Tibial artery (tissue), 4 donors: Measurements from ENCODE around the gene SYNJ2.

Source experiments
- DNase-seq, 2 donors: peaks; one replicate each; pipeline ENCODE4 v3.0.0-alpha.2; 2019
- H3K27ac ChIP-seq, 2 donors: fragments of 200-600 bp; sonication (generic) in 1 of 2; 1 replicate in 1 of 2; 2 replicates in 1 of 2; pipeline ENCODE4 v1.5.1; 2018 to 2019; ENCODE audit warnings: mild to moderate bottlenecking in 1 of 2
- H3K27me3 ChIP-seq, 2 donors: fragments of 200-600 bp; sonication (generic) in 1 of 2; one replicate each; pipeline versions ENCODE4 v1.5.1 to v1.6.0; 2016 to 2019
- H3K36me3 ChIP-seq, 3 donors: fragments of 200-600 bp; sonication (generic) in 2 of 3; one replicate each; pipeline ENCODE4 v1.5.1; 2016 to 2019; ENCODE audit warnings: mild to moderate bottlenecking in 2 of 3
- H3K4me1 ChIP-seq, 4 donors: fragments of 200-600 bp; sonication (generic) in 2 of 4; 1 replicate in 3 of 4; 2 replicates in 1 of 4; pipeline ENCODE4 v1.5.1; 2016 to 2019
- H3K4me3 ChIP-seq, 2 donors: fragments of 200-600 bp; sonication (generic) in 1 of 2; 1 replicate in 1 of 2; 2 replicates in 1 of 2; pipeline ENCODE4 v1.5.1; 2018 to 2019; ENCODE audit warnings: mild to moderate bottlenecking in 2 of 2
- H3K9me3 ChIP-seq, 3 donors: fragments of 200-600 bp; sonication (generic) in 1 of 3; one replicate each; pipeline ENCODE4 v1.5.1; 2016 to 2019
- intact Hi-C: fragments of 100-400 bp; cut with DNase I; formaldehyde crosslinking; loops from one replicate; pipeline ENCODE4 v1.15.0; 2023; ENCODE audit warnings: low total_unique reads
- TF ChIP-seq, protein P1 (sequence below), 2 experiments: fragments of 200-600 bp in 1 of 2; fragments of 450-650 bp in 1 of 2; IDR thresholded peaks; one replicate each; pipeline ENCODE4 v1.5.1; 2017 to 2019; ENCODE audit warnings: antibody characterized with exemption in 2 of 2, mild to moderate bottlenecking in 1 of 2, moderate library complexity in 1 of 2

SYNJ2 gene

DNA sequence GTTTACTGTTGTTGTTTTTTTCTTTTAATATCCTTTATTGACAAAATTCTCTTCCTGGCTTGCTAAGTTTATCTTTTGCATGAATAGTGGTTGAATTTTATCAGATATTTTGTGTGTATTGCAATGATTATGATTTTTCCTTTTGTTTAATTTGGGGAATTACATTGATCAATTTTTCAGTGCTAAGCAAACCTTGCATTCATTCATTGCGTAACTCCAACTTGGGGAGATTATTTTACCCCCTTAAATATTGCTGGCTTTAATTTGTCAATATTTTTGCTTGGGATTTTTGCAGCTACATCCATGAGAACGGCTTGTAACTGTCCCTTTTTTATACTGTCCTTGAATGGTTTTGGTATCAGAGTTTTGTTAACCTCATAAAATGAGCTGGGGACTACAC, 123.0 kb downstream of the SYNJ2 start:
- Histone ChIP-seq H3K36me3 (peaks cover 3 to 10% (median 8%) of the 10 kb centered on the region in 3 donors), H3K27me3 (no peaks in the 10 kb centered on the region), H3K4me1 (no peaks in the 10 kb centered on the region), H3K4me3 (no peak overlapping the region), H3K9me3 (no peaks in the 10 kb centered on the region), H3K27ac (no peak overlapping the region)
- no peak for DNase-seq
- intact Hi-C loops = no loop called here
- TF ChIP-seq, protein P1, sequence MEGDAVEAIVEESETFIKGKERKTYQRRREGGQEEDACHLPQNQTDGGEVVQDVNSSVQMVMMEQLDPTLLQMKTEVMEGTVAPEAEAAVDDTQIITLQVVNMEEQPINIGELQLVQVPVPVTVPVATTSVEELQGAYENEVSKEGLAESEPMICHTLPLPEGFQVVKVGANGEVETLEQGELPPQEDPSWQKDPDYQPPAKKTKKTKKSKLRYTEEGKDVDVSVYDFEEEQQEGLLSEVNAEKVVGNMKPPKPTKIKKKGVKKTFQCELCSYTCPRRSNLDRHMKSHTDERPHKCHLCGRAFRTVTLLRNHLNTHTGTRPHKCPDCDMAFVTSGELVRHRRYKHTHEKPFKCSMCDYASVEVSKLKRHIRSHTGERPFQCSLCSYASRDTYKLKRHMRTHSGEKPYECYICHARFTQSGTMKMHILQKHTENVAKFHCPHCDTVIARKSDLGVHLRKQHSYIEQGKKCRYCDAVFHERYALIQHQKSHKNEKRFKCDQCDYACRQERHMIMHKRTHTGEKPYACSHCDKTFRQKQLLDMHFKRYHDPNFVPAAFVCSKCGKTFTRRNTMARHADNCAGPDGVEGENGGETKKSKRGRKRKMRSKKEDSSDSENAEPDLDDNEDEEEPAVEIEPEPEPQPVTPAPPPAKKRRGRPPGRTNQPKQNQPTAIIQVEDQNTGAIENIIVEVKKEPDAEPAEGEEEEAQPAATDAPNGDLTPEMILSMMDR (IDR thresholded peaks at IDR 0.05) = no peak

DNA sequence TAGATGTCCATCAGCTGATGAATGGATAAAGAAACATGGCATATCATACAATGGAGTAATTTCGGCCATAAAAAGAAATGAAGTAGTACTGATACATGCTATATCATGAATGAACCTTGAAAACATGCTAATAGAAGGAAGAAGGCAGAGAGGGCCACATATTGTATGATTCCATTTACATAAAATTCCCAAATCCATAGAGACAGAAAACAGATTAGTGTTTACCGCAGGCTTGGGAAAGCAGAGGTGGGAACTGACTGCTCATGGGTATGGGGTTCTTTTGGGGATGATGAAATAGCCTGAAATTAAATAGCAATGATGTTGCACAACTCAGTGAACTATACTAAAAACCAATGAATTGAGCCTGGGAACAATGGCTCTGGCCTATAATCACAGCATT, 128.1 kb downstream of the SYNJ2 start:
- Histone ChIP-seq H3K27ac (no peak overlapping the region), H3K27me3 (no peaks in the 10 kb centered on the region), H3K9me3 (no peaks in the 10 kb centered on the region), H3K4me1 (no peaks in the 10 kb centered on the region), H3K36me3 (peaks cover 12 to 54% (median 48%) of the 10 kb centered on the region in 3 donors), H3K4me3 (no peak overlapping the region)
- intact Hi-C loops = no loop called here
- no peak for DNase-seq
- TF ChIP-seq, protein P1 (IDR thresholded peaks at IDR 0.05) = no peak

DNA sequence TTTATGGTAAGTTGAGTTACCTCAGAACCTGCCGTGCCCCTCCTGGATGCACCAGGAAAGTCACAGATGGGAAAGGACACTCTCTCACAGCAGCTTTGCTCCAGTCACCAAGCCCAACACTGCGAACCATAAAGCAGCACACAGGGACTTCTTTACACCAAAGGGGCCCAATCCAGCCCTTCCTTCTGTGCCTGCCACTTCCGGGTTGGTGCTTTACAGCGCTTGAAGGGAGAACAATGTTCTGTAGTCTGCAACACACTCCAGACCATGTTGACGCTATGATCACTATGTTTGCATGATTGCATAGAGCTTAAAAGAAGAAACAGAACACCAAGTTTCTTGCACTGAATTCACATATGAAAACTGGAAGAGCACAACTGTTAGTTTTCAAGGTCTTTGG, 129.3 kb downstream of the SYNJ2 start:
- H3K36me3 ChIP-seq = peaks cover 18 to 67% (median 60%) of the 10 kb centered on the region in 3 donors
- intact Hi-C loops = no loop called here
- H3K4me1 ChIP-seq = no peaks in the 10 kb centered on the region
- H3K27ac ChIP-seq = no peak overlapping the region
- no peak overlapping the region for H3K4me3 ChIP-seq
- H3K27me3 ChIP-seq = no peaks in the 10 kb centered on the region
- DNase-seq = no peak
- TF ChIP-seq, protein P1 (IDR thresholded peaks at IDR 0.05) = no peak
- no peaks in the 10 kb centered on the region for H3K9me3 ChIP-seq

DNA sequence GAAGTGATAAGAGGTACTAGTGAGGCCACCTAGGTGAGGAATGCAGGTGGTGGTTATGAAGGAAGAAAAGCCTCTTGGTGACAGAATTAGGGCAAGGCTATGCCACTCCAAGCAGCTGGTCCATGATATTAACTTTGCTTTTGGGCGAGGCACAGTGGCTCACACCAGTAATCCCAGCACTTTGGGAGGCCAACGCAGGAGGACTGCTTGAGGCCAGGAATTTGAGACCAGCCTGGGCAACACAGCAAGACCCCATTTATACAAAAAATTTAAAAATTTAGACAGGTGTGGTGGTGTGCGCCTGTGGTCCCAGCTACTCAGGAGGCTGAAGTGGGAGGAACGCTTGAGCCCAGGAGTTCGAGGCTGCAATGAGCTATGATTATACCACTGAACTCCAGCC, 130.3 kb downstream of the SYNJ2 start:
- intact Hi-C loops = no loop called here
- Histone ChIP-seq H3K27ac (no peak overlapping the region), H3K36me3 (peaks cover 20 to 77% (median 70%) of the 10 kb centered on the region in 3 donors), H3K4me3 (no peak overlapping the region), H3K4me1 (no peaks in the 10 kb centered on the region), H3K27me3 (no peaks in the 10 kb centered on the region), H3K9me3 (no peaks in the 10 kb centered on the region)
- TF ChIP-seq, protein P1 (IDR thresholded peaks at IDR 0.05) = no peak
- DNase-seq = no peak

DNA sequence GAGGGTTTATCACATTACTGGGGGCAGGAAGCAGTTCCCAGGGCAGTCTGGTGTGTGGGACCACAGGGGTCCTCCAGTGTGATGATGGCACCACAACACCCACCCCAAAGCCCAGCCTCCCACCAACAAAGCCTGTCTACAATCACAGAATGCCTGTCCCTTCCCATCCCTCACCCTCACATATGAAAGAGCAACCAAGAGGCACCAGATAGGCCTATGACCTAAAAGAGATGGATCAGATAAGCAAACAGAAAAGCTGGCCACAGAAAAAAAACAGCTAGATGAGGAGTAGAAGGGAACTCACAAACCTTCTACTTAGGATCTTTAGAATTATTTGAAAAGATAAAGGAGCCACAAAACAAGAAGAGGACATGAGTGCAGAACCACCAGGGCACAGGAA, 132.1 kb downstream of the SYNJ2 start:
- intact Hi-C loops = no loop called here
- no peak overlapping the region for H3K27ac ChIP-seq

More for the DNA sequence above, 132.1 kb downstream of the SYNJ2 start:
- TF ChIP-seq, protein P1 (IDR thresholded peaks at IDR 0.05) = no peak
- Histone ChIP-seq H3K4me1 (no peaks in the 10 kb centered on the region), H3K27me3 (no peaks in the 10 kb centered on the region), H3K9me3 (no peaks in the 10 kb centered on the region), H3K36me3 (peaks cover 26 to 84% (median 77%) of the 10 kb centered on the region in 3 donors), H3K4me3 (no peak overlapping the region)
- no peak for DNase-seq
